Muscle of leg (tissue), 11 donors: ENCODE measurements around the gene CD300C. TPM values are rescaled to one million over a fixed set of nuclear protein-coding genes. Genes with fewer than 3 reads are reported as not detected.

ENCODE experiments used
- DNase-seq: peaks from one replicate; pipeline ENCODE4 v3.0.0; 2013
- H3K27ac ChIP-seq: one replicate; pipeline ENCODE4 v1.5.1; 2013; ENCODE audit warnings: mild to moderate bottlenecking, low read length, control low read depth
- H3K27me3 ChIP-seq: one replicate; pipeline ENCODE4 v1.6.1; 2013; ENCODE audit warnings: low read length; ENCODE audit not compliant: control insufficient read depth, insufficient read depth
- H3K36me3 ChIP-seq: one replicate; pipeline ENCODE4 v1.6.1; 2013; ENCODE audit warnings: low read length; ENCODE audit not compliant: control insufficient read depth, insufficient read depth
- H3K4me1 ChIP-seq: one replicate; pipeline ENCODE4 v1.6.1; 2013; ENCODE audit warnings: low read length; ENCODE audit not compliant: control insufficient read depth, insufficient read depth
- H3K4me3 ChIP-seq: one replicate; pipeline ENCODE4 v1.5.1; 2013; ENCODE audit warnings: low read length, control low read depth
- H3K9me3 ChIP-seq: replicated peaks from 2 replicates; pipeline ENCODE4 v1.6.1; 2013; ENCODE audit warnings: low read depth, low read length; ENCODE audit not compliant: control insufficient read depth
- WGBS: methylation state at CpG from one replicate; pipeline ENCODE4 v1.1.5; 2013; ENCODE audit warnings: missing lambda C conversion rate; ENCODE audit not compliant: insufficient coverage; 5-methylcytosine and 5-hydroxymethylcytosine counted together
- polyA plus RNA-seq, 8 donors: library from polyadenylated mRNA; unstranded; fragments of 120-200 nt; gene quantifications; one replicate each; pipeline versions ENCODE4 v1.2.1 to v1.2.3, GENCODE V29; 2013; ENCODE audit warnings: inconsistent platforms in 1 of 8, low replicate concordance in 1 of 8; ENCODE audit not compliant: insufficient read length in 8 of 8, insufficient read depth in 1 of 8
- total RNA-seq: library from RNA; stranded (reverse); fragments of 120-200 nt; gene quantifications from one replicate; pipeline ENCODE4 v1.2.4, GENCODE V29; 2013

The CD300C gene
- total and polyA plus RNA-seq, 9 donors: 0.29 to 0.75 (median 0.42) TPM

DNA sequence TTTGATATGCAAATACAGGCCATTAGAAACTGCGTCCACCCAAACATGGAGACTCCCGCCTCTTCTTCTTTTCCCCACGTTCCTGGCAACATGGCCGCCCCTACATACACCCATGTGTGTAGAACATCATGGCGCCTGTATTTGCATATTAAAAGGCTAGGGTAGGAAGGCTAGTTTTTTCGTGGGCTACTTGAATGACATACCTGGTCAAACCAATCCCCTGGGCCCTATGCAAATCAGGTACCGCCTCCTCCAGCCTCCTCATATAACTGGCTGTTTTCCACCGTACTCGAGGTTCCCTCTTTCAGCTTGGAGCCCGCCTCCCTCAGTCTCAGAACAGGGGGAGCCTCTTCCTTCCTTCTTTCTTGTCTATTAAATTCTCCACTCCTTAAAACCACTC, 13.8 kb downstream of the CD300C start:
- Histone ChIP-seq H3K27ac (no peak overlapping the region), H3K4me1 (no peaks in the 10 kb centered on the region), H3K9me3 (peaks cover 2% of the 10 kb centered on the region), H3K36me3 (no peaks in the 10 kb centered on the region), H3K27me3 (peaks cover 5% of the 10 kb centered on the region), H3K4me3 (no peak overlapping the region)
- WGBS: 73% methylated on average over 5 of the region's 10 CpGs
- peak; percentile 72 for DNase-seq

DNA sequence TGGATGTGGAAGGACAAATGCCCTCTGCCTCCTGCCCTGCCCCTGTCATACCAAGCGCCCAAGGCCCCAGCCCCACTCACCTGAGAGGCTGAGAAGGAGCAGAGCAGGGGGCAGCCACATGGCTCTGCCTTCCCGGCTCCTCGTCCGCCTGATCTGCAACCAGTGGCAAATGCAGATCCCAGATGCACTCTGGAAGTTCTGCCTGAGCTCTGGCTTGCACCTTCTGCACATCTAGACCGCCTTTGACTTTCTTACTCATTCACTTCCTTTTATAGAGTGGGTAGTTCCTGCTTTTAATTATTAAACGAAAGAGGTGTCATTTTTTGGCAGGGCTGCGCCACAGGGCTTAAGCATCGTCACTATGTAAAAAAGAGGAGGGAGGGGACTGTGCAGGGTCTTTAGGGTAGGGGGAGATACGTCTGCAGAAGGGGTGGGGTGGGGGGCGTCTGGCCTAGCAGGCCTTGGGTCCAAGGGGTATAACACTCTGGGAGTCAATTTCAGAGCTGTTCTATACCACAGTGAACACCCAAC, 14.6 kb downstream of the CD300C start, which contains the start of gene CD300LB:
CD300LB (minus strand) TSS at position 245 of the 531 bp plus-strand sequence; CDS start at position 120, 125 bp downstream.
- H3K4me3 ChIP-seq: no peak within 1 kb of the TSS
- H3K9me3 ChIP-seq: peaks cover 2% of the 10 kb centered on the region
- no peaks in the 10 kb centered on the region for H3K36me3 ChIP-seq
- H3K27me3 ChIP-seq: peaks cover 5% of the 10 kb centered on the region
- H3K27ac ChIP-seq: no peak within 1 kb of the TSS
- no peaks in the 10 kb centered on the region for H3K4me1 ChIP-seq
- WGBS: 55% methylated on average over 5 of the region's 10 CpGs
- DNase-seq: no peak

DNA sequence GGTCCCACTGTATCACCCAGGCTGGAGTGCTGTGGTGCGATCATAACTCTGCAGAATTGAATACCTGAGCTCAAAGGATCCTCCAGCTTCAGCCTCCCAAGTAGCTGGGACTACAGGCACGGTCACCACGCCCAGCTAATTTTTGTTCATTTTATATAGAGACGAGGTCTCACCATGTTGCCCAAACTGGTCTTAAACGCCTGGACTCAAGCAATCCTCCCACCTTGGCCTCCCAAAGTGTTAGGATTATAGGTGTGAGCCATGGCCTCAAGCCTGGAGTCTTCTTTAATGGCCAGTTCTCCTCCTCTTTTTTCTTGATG, 15.1 kb downstream of the CD300C start:
- no peak overlapping the region for H3K4me3 ChIP-seq
- DNase-seq: no peak
- 76% methylated on average over 3 of the region's 5 CpGs for WGBS
- no peaks in the 10 kb centered on the region for H3K36me3 ChIP-seq
- H3K27me3 ChIP-seq: peaks cover 5% of the 10 kb centered on the region
- H3K27ac ChIP-seq: no peak overlapping the region
- peaks cover 2% of the 10 kb centered on the region for H3K9me3 ChIP-seq
- H3K4me1 ChIP-seq: no peaks in the 10 kb centered on the region

DNA sequence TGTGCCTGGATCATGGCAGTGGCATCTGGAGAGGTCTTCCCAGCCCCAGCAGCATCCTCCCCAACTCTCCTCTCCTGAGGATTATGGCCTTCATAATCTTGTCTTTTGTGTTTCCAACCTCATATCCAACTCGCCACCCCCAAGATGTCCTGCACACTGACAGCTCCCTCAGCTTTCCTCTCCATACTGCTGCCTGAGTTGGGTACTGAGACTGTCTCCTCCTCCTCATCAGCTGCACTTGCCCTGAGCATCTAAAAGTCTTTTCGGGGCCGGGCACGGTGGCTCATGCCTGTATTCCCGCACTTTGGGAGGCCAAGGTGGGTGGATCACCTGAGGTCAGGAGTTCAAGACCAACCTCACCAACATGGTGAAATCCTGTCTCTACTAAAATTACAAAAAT, 16.7 kb downstream of the CD300C start:
- Histone ChIP-seq H3K27ac (no peak overlapping the region), H3K4me1 (no peaks in the 10 kb centered on the region)
- DNase-seq: no peak

DNA sequence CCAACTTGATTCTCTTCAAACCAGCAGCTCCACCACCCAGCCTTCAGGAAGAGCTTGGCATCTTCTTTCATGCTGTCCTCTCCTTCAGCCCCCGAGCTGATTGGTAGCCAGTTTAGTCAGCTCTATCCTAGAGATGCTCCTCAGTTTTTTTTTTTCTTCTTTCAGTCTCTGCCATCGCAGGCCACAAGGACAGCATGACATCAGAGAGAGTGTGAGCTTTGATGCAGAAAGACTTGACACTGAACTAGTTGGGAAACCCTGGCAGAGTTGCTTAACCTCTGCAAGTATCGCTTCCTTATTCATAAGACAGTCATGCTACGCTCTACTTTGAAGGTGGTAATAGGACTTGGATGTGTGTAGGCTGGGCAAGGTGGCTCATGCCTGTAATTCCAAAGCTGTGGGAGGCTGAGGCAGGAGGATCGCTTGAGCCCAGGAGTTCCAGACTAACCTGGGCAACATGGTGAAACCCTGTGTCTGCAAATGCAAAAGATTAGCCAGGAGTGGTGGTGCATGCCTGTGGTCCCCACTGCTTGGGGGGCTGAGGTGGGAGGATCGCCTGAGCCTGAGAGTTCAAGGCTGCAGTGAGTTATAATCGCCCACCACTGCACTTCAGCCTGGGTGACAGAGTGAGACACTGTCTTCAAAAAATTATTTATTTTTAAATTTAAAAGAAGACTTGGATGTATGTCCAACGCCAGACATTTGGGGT, 17.3 kb downstream of the CD300C start:
- 80% methylated on average over 4 of the region's 8 CpGs for WGBS
- Histone ChIP-seq H3K27ac (no peak overlapping the region), H3K9me3 (no peaks in the 10 kb centered on the region), H3K4me3 (no peak overlapping the region), H3K36me3 (no peaks in the 10 kb centered on the region), H3K4me1 (no peaks in the 10 kb centered on the region), H3K27me3 (peaks cover 5% of the 10 kb centered on the region)
- peak; percentile 83 for DNase-seq

More for the DNA sequence above, 16.7 kb downstream of the CD300C start:
- Histone ChIP-seq H3K4me3 (no peak overlapping the region), H3K9me3 (no peaks in the 10 kb centered on the region), H3K36me3 (no peaks in the 10 kb centered on the region), H3K27me3 (peaks cover 5% of the 10 kb centered on the region)
- WGBS: 79% methylated on average over 5 of the region's 5 CpGs

DNA sequence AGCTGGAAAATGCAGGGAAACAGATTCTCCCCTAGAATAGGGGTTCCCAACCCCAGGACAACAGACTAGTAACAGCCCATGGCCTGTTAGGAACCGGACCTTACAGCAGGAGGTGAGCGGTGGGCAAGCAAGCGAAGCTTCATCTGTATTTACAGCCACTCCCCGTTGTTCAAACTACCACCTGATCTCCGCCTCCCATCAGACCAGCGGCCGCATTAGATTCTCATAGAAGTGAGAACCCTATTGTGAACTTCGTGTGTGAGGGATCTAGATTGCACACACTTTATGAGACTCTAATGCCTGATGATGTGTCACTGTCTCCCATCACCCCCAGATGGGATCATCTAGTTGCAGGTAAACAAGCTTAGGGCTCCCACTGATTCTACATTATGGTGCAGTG, 18.2 kb downstream of the CD300C start:
- Histone ChIP-seq H3K27ac (no peak overlapping the region), H3K4me3 (no peak overlapping the region), H3K27me3 (peaks cover 7% of the 10 kb centered on the region), H3K36me3 (no peaks in the 10 kb centered on the region), H3K4me1 (no peaks in the 10 kb centered on the region), H3K9me3 (peaks cover 3% of the 10 kb centered on the region)
- no peak for DNase-seq
- WGBS: 69% methylated on average over 6 of the region's 8 CpGs

DNA sequence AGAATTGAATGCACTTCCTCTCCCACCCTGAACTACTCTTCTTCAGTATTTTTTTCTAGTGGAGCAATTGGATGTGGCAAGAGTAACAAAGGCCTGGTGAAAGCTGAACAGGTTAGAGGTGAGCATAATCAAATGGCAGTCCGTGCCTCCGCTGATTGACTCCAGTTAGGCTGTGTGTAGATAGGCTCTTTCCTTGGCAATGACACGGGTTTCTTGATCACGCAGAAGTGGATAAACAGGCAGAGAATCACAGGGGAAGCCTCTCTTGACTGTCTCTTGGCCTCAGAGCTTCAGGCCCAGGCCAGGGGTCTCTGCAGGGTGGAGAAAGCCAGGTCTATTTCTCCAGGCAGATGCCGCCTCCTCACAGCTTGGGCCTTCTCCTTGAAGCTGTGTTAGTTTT, 18.8 kb downstream of the CD300C start:
- no peak overlapping the region for H3K4me3 ChIP-seq
- peaks cover 3% of the 10 kb centered on the region for H3K9me3 ChIP-seq
- no peak for DNase-seq
- no peaks in the 10 kb centered on the region for H3K4me1 ChIP-seq
- H3K27me3 ChIP-seq: peaks cover 4% of the 10 kb centered on the region
- no peaks in the 10 kb centered on the region for H3K36me3 ChIP-seq
- WGBS: 82% methylated on average over 4 of the region's 5 CpGs
- no peak overlapping the region for H3K27ac ChIP-seq

DNA sequence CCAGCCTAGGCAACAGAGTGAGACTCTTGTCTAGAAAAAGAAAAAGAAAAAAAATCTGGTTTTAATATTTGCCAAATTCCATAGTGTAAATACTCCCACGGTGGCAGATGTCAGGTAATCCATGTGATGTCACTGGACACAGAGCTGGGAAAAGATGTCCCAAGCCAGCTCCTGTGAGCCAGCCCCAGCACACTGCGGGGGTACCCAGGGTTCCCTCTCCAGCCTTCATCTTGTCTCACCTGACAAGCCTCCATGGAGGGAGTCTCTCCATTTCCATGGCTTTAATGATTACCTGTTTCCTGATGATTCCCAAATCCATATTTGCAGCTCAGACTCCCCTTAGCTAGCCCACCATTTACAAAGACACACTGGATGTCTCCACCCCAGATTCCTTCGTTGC, 19.2 kb downstream of the CD300C start:
- Histone ChIP-seq H3K9me3 (peaks cover 3% of the 10 kb centered on the region), H3K27ac (no peak overlapping the region), H3K36me3 (no peaks in the 10 kb centered on the region), H3K27me3 (peaks cover 4% of the 10 kb centered on the region), H3K4me3 (no peak overlapping the region), H3K4me1 (no peaks in the 10 kb centered on the region)
- 86% methylated on average over 1 of the region's 3 CpGs for WGBS
- DNase-seq: no peak

DNA sequence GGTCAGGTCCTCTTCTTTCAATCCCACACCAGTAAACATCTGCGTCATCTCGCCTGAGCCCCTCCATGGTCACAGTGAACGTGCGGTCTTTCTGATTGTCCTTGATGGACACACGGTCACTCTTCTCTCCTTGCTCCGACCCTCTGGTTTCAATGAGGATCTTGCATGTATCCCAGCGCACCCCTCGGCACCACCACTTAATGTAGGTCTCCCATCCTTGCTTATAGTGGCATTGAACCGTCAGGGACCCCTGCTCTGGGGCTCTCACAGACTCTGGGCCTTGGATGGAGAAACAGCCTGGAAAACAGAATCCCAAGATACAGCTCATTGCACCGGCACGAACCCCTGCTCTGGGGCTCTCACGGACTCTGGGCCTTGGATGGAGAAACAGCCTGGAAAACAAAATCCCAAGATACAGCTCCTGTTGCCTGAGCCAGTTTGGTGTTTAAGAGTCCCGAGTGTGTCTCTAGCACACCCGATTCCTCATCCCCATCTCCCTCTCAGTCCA, 20.1 kb downstream of the CD300C start:
- no peaks in the 10 kb centered on the region for H3K4me1 ChIP-seq
- no peak for DNase-seq
- H3K4me3 ChIP-seq: no peak overlapping the region
- WGBS: 81% methylated on average over 14 of the region's 14 CpGs
- H3K9me3 ChIP-seq: peaks cover 3% of the 10 kb centered on the region
- no peak overlapping the region for H3K27ac ChIP-seq
- no peaks in the 10 kb centered on the region for H3K36me3 ChIP-seq
- H3K27me3 ChIP-seq: peaks cover 2% of the 10 kb centered on the region

DNA sequence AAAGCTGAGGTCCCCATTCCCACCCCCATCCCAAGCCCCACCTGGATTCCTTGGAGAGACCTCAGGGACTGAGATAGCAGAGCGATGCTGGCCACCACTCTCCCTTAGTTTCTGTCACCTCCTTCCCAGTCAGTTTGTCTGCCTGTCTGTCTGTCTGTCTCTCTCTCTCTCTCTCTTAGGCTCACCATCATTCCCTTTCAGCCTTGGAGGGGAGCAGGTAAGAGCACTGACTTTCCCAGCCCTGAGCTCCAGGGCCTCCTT, 20.5 kb downstream of the CD300C start:
- H3K27me3 ChIP-seq: peaks cover 2% of the 10 kb centered on the region
- WGBS: 100% methylated on average over 1 of the region's 1 CpG
- H3K9me3 ChIP-seq: peaks cover 3% of the 10 kb centered on the region
- H3K4me3 ChIP-seq: no peak overlapping the region
- no peaks in the 10 kb centered on the region for H3K4me1 ChIP-seq
- no peak overlapping the region for H3K27ac ChIP-seq
- no peaks in the 10 kb centered on the region for H3K36me3 ChIP-seq
- no peak for DNase-seq
